Measurements from ENCODE around the gene HEYL. TPM values are rescaled to one million over a fixed set of nuclear protein-coding genes. Genes with fewer than 3 reads are reported as not detected.

HEYL gene
- polyA plus RNA-seq, 5 donors, result 24.7 to 39.2 (median 32.7) TPM

DNA sequence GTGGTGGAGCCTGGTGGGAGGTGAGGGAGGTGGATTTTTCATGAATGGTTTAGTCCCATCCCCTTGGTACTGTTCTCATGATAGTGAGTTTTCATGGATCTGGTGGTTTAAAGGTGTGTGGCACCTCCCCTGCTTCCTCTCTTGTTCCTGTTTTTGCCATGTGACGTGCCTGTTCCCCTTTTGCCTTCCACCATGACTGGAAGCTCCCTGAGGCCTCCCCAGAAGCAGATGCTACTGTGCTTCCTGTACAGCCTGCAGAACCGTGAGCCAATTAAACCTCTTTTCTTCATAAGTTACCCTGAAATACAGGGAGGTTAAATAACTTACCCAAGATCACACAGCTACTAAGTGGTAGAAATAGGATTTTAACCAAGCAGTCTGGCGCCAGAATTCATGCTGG lies 4.3 kb upstream of the HEYL start:
- no peak for DNase-seq

DNA sequence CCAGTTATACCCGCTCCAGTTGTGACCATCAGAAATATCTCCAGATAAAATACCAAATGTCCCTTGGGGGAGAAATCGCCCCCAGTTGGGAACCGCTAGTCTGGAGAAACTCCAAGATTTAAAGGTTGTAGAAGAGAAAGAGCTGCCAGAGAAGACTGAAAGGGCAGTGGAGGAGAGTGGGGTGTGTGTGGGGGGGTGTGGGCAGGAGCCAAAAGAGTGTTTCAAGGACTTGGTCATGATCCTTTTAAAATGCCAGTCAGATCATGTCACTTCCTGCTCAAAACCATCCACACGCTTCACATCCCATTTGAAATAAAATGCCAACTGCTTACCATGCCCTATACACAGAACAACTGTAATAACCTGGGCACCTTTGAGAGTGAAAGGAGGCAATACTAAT lies 3.4 kb upstream of the HEYL start:
- DNase-seq, result no peak

DNA sequence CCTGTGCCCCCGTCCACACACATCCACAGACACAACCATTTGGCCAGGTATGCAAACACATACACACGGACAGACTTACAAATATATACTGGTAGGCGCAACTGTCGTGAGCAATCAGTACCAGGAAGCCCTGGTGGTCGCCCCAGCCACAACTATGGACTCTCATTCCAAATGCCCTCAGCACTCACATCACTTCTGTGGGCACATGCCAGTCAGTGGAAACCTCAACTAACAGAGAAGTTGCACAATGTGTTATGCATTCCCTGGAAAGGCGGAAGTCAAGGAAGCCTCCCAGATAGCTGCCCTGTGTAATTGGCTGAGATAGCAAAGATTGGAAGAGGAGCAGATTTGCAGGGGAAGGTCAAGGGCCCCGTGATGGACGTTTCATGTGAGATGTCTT lies 1.4 kb upstream of the HEYL start:
- no peak for DNase-seq

DNA sequence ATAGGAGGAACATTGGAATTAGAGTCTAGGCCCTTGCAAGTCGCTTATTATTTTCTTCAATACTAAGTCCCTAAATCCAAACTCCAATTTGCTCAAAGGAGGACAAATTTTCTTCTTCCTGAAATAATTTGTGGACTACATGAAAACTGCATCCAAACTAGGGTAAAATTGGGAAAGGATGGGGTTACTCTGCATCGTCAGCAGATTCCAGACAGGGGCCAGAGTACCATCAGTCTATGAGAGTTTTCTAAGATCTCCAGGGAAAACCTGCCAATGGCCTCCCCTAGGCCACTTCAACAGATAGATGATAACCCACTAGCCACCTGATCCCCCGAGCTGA lies 508 bp downstream of the HEYL start:
- DNase-seq, result no peak

DNA sequence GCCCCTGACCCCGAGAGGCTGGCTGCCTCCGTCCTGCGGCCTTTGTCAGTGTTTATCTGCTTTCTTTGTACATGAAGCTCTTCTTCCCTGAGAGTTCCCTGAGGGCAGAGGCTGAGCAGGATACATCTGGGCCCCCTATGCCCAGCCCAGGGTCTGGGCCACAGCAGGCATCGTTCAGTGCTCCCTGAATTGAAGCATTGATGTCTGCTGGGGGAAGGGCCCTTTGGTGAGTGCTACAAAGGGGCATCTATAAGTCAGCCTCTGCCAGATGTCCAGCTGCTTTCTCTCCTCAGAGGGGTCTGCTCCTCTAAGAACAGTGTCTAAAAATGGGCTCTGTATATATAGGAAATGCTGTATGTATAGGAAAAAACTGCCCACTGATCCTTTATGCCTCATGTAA lies 2.1 kb downstream of the HEYL start:
- no peak for DNase-seq

DNA sequence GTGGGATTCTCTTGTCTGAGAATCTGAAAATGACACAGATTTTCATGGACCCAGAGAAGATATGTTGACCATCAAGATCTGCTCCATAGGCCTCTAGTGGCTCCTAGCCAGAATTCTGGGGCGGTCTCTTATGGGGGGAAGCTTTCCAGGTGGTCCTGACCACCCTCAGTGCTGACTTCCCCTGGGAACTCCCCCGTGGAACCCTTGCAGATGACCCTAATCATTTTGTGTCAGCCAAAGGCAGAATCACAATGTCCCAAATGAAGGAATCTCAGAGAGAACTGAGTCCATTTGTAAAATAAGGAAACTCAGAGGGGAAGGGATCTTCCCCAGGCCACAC lies 3.6 kb downstream of the HEYL start:
- no peak for DNase-seq

DNA sequence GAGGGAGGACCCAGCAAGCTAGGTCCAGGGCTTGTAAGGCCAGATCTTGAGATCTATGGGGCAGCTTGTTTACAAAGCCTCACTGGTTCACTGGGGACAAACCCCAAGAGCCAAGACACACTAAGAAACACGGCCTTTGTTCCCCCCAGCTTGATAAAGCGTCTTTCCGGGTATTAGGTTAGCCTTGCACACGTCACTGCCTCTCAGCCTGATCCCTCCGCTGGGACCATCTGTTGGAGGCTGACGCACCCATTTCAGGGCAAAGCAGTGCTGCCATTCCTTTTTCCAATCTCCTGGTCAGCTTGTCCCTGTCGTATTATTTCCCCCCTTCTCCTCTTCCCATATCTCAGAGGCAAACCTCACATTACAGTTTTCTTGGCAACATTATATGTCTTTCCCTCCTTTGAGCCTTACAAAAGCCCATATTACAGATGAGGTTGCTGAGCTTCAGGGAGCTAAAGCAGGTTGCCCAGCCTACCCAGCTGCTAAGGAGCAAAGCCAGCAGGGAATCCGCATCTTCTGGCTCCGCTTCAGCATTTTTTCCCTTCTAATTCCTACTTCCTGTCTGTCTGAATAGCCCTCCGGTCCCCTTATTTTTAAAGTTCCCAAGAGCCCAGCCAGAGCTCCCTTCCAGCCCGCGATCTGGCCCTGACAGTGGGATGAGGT lies 4.1 kb downstream of the HEYL start:
- DNase-seq, result no peak

DNA sequence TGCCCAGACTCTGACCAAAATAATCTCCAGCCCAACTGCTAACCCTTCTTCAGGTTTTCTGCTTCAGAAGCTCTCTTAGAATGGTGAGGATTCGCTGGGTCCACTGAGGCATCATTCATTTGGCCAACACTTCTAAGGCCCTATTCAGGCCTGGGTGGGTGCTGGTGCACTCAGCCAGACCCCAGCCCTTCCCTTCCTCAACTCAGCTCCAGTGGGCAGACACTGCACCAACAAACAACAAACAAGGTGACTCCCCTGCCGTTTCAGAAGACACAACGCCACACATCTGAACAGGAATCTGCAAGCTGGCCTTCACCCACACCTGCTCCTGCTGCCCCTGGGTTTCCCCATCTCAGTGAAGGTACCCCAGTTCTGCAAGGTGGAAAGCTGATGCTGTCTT lies 6.0 kb downstream of the HEYL start:
- no peak for DNase-seq

DNA sequence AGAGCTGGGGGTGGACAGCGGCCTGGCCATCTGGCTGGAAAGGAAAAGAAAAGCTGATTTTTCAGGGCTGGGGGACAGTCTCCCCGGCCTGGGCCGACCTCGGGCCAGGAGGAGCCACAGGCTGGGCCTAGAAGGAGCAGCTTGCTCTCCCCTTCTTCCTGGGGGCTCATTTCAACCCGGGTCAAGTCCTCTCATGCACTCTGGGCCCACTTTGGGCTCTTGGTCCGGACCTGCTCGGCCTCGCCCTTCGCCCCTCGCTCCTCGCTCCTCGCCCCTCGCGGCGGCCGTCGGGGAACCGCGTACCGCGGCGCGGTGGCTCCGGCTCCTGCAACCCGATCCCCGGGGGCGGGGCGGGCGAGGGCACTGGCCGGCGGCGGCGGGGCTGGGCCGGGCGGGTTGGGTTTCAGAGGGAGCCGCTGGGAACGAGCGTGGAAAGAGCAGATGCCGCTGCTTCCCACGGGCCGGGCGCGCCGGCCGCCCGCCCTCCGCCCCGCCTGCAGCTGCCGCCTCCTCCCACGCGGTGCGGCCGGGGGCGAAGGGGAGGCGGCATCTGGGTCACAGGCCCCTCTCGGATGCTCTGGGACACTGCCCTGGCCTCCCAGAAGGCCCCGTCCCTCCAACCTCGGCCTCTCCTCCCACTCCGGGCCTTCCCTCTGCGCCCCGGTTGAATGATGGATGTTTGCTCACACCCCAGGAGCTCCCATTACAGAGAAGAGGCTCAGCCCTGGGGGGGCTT lies 6.6 kb downstream of the HEYL start:
- peak; percentile 38 to 41 for DNase-seq

DNA sequence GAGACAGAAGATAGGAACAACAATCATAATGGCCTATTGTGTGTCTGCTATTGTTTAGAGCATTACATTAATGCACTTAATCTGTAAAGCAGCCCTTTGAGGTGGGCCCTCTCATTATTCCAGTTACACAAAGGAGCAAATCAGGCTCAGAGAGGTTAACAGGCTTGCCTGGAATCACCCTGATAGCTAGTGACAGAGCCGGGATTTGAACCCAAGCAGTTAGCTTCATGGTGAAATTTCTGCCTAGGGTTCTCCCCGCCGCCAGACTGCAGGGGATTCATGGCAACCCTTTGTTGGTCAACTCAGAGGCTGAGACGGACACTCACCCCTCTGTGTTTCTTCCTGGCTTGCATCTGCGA lies 7.1 kb downstream of the HEYL start:
- DNase-seq, result no peak

DNA sequence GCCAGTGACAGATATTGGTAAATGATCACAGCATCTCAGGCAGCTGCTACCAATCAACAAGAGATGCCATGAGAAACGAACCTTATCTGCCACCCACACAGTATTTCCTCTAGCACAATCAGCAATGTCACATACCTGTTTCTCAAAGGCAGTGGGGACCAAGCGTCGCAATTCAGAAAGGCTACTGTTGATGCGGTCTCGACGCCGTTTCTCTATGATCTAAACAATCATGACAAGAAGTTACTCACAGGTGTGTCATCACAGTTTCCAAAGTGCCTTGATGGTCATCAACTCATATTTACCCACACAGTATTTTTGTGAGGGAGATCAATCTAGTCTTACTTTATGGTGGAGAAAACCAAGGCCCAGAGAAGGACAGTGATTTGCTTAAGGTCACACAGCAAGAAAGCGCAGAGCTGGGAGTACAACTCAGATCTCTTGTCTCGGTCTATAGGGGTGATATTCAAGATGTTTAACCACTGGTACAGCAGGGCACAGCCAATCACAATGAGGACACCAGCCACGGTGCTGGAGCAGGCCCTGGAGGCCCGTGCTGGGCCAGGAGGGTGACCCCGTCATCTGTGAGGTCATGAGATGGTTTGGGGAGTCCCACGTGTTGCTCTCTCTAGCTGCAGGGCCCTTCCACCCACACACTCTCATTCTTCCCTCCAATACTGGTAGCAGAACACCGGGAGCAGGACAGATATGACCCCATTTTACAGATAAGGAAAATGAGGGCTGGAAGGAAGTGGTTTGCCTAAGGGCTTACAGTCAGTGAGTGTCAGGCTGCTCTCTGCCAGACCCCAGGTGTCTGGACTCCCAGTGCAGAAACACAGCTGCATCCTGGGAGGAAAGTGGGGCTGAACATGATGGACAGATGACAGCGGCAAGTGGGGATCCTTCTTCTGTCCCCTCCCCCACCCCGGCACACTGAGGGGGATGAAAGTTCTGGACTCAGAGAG lies 7.8 kb downstream of the HEYL start:
- no peak for DNase-seq

DNA sequence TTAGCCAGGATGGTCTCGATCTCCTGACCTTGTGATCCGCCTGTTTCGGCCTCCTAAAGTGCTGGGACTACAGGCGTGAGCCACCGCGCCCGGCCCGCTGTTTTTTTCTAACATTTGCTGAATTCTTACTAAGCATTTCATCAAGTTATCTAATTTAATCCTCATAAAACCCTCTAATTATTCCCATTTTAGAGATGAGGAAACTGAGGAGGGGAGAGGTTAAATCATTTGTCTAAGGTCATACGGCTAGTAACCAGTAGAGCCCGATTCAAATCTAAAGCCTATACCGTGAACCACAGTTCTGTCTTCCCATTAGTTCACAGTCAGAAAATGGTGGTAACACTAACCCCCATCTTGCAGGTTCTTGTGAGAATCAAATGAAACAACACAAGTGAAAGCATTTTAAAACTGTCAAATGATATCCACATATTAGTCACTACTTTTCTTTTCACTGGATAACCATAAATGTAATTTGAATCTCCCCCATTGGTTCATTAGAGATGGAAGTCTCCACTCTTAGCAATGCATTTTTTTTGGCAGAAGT lies 10.6 kb downstream of the HEYL start:
- DNase-seq, result no peak

DNA sequence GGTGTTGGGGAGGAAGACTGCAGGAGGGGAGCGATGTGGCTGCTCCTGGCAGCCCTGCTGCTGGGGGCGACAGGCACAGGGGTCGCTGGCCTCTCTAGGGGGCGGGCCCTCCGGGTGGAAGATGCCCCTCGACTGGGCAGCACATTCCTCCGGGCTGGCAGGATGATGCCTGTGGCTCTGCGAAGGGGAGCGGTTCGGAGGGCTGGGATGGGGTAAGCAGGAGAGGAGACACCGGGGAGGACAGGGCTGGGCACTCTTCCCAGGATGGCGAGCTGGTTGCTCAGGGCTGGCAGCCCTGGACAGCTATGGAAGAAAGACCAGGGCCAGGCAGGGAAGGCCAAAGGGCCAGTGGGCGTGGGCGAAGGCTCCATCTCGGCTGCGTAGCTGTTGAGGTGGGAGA lies 12.8 kb downstream of the HEYL start:
- DNase-seq, result no peak

DNA sequence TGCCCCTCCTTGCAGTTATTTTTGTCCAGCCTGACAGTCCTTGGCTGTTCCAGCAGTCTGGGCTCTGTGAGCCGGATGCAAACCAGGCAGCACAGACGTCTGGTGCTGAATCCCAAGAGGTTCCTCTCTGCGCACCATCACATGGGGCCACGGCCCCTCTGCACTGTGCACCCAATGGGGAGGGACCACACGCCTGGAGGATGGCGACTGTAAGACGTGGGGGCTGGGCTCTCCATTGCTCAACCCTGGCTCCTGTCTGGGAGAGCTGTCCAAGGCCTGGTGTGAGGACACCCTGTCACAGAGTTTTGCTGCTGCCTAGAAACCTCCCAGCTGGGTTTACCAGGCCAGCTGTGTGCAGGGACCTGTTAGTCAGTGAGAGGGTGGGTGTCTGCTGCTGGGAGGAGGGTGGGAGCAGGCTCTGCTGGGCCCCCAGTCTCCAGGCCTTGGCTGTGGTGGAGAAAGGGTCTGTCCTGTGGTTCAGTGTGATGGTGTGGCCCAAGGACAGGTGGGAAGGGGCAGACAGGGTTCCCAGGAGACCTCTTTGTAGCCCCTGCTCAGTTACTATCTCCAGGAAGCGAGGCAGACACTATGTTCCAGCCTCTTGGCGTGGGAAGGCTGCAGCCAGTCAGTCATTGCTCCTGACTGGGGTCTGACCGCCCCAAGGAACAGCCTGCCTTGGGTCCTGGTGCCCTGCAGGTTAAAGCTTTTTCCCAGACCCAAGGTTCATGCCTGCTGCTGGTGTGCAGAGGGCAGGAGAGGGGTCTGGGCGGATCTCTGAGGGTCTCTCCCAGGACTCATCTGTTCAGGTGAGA lies 13.8 kb downstream of the HEYL start:
- peak; percentile 82 for DNase-seq

DNA sequence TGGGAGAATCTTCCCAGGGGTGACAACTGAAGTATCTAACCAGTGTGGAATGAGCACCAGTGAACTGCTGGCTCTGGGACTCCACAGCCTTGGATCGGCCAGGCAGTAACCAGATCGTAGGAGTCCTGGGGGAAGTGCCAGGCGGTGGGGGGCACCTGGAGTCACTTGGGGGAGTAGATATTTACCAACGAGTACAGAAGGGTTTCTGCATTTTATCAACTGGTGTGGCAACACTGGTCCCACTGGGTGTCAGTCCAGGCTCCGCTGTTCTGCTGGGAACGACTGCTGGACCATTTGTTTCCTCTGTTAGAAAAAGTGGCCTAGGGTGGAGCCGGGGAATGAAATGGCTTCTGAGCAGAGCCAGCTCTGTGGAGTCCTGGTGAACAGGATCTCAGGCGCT lies 14.4 kb downstream of the HEYL start:
- DNase-seq, result no peak

DNA sequence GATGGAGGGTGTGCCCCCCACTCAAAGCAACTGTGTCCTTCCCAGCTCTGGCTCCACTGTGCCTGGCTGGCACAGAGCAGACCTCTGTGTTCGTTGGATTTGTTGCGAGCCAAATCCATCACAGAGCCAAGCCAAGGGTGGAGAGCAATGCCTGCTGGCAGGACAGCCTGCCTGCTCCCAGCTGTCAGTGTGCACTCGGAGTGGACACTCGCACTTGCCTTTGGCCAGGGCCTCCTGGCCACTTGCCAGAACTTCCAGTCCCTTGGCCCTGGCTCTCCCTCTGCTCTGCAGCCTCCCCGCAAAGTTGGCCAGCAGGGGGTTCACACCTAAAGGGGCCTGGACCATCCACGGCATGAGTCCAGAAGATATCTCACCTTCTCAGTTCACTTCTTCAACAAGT lies 16.4 kb downstream of the HEYL start:
- no peak for DNase-seq

DNA sequence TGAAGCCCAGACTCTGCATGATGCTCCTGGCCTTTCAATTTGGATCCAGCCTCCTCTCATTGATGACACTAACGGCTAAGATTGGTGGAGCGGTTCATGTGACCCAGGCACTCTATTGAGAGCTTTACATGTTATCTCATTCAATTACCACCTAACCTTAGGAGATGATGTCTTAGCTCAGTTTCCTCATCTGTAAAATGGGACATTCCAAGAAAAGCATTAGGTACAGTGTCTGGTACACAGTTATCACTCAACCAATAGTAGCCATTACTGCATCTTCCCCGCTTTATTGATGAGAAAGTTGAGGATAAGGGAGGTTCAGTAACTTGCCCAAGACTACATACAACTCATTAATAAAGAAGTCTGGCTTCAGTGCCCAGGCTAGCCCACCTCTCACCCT lies 17.0 kb downstream of the HEYL start:
- DNase-seq, result no peak

DNA sequence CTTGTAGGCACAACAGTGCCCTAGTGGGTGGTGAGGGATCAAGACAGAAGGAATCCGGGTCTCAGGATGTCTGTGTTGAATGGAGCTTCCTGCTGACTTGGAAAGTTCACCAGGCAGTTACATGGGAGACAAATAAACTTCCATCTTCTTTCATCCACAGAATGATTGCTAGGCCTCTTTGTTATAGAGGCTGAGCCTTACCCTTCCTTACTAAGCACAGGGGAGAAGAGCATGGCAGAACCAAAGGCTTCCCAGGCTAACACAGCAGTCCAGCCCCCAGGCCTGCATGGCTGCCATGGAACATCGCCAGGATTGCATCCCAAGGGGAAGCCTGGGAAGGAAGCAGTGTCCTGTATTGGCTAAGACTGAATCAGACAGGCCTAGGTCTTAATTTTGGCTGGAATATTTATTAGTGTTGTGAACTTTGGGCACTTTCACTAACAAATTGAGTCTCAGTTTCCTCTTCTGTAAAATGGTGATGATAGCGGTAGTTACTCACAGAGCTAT lies 18.7 kb downstream of the HEYL start:
- no peak for DNase-seq

DNA sequence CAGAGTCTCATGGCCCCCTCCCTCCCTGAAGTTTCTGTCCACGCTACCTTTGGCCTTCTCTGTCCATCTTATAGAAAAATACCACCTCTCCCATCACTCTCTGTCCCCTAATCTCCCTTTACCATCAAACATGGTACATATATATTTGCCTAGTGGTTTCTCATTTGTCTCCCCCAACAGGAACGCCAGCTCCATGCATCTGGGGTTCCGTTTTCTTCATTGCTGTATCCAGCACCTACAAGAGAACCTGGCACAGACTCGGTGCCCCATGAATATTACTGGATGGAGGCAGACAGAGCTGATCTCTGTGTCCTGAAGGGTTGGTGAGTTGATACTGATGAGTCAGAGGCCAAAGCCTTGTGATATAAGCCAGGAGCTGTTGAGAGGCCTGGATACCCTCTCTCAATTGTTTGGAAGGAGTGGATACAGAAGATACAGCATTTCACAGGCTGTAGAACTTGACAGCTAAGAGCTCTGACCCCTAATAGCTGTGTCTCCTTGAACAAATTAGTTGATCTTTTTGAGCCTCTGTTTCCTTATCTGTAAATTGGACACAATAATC lies 21.9 kb downstream of the HEYL start:
- DNase-seq, result no peak

DNA sequence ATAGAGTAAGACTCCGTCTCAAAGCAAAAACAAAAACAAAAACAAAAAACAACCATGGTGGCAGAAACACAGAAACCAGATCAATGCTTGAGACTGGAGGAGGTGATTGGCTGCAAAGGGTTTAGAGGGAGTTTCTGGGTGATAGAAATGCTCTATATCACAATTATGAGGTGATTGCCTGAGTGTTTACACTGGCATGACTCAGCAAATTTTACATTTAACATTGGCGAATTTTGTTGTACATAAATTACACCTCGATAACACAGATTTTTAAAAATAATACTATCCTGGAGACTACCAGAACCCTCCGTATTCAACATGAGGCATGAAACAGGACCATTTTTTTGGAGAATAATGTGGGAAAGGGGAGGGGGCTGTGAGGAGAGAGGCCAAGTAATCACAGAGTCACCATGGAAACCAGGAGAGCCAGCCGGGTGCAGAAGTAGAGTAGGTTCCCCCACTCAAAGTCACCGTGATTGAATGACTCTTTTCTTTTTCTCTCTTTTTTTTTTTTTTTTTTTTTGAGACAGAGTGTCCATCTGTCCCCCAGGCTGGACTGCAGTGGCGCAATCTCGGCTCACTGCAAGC lies 24.3 kb downstream of the HEYL start:
- DNase-seq, result no peak

DNA sequence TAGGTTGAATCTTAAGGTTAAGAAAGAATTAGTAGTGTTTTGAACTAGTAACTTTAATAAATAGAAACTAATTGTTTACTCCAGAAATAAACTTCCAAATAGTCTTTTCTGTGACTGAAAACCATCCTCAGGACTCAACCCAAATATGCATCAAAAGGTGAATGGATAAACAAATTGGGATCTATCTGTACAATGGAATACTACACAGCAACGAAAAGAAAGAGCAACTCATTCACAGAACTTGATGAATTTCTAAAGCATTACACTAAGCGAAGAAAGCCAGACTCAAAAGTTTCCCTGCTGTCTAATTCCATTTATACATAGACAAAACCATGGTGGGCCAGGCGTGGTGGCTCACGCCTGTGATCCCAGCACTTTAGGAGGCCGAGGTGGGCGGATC lies 25.0 kb downstream of the HEYL start:
- no peak for DNase-seq

Measured in right lung (tissue), 5 donors.